Testis (tissue), 2 donors: ENCODE measurements around the gene ZNF454.

Experiments used
- POLR2A ChIP-seq: fragments of 450-650 bp; IDR thresholded peaks from one replicate; pipeline ENCODE4 v1.6.1; 2017; ENCODE audit warnings: antibody characterized with exemption, mild to moderate bottlenecking, moderate library complexity
- TF ChIP-seq, protein P1 (sequence below), 3 experiments: fragments of 450-650 bp in 2 of 3; fragments of 200-600 bp in 1 of 3; sonication (generic) in 1 of 3; IDR thresholded peaks; one replicate each; pipeline ENCODE4 v1.5.1; 2016 to 2019; ENCODE audit warnings: antibody characterized with exemption in 3 of 3, mild to moderate bottlenecking in 2 of 3, moderate library complexity in 1 of 3

DNA sequence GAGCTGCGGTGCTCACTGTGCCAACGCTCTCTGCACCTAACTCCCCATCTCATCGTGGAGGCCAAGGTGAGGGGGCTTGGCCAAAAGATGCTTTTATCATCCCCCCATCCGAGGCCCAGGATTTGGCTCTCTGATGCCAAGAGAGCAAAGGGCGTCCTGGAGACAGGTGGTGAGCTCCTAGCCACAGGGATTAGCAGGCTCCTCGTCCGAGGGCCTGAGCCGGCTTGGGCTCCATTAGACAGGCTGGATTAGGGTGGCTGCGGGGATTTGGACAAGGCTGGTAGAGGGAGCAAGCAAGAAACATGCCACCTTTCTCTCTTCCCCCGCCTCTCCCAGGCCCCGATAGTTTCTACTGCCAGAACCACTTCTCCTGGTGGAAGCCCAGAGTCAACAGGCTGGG lies 55.2 kb downstream of the ZNF454 start:
- TF ChIP-seq, protein P1, sequence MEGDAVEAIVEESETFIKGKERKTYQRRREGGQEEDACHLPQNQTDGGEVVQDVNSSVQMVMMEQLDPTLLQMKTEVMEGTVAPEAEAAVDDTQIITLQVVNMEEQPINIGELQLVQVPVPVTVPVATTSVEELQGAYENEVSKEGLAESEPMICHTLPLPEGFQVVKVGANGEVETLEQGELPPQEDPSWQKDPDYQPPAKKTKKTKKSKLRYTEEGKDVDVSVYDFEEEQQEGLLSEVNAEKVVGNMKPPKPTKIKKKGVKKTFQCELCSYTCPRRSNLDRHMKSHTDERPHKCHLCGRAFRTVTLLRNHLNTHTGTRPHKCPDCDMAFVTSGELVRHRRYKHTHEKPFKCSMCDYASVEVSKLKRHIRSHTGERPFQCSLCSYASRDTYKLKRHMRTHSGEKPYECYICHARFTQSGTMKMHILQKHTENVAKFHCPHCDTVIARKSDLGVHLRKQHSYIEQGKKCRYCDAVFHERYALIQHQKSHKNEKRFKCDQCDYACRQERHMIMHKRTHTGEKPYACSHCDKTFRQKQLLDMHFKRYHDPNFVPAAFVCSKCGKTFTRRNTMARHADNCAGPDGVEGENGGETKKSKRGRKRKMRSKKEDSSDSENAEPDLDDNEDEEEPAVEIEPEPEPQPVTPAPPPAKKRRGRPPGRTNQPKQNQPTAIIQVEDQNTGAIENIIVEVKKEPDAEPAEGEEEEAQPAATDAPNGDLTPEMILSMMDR (IDR thresholded peaks at IDR 0.05): no peak
- no peak for TF ChIP-seq POLR2A
